ENCODE results near the gene CPNE6. TPM values are rescaled to one million over a fixed set of nuclear protein-coding genes. Genes with fewer than 3 reads are reported as not detected.

CPNE6 gene
- total and polyA plus RNA-seq, 2 of the 13 experiments (the other 11 are each of a cell fraction or from before 2014, with no cell fraction given), result not detected

DNA sequence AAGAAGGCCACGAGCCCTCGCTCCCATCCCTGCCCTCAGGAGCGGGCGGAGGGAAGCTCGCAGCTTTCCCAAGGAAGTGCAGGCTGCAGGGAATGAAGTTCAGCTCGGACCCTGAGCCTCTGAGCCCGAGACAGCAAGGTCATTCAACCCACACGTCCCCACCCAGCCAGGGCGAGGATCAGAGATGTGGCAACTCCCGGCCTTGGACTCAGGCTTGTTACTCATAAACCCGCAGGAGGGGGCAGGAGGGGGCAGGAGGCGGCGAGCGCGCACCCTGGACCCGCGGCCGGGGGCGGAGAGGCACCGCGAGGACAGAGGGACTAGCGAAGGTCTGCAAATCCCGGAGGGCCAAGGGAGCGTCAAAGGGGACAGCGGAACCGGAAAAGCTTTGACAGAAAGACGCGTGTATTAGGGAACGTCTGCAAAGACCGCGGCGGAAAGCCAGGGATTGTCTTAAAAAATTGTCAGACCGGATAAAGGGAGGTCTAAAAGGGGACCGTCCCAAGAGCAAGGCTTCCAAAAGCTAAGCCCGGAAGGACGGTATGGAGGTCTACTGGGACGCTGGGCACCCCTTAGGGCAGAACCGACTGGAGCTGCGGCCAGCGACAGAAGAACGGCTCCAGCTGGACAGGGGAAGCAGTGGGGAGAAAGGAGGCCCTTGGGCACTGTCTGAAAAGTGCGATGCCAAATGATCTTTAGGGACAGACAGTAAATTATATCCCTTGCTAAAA, 42.6 kb downstream of the CPNE6 start (continued):
- TF ChIP-seq CC2D1A (CRISPR knock-in tag; IDR thresholded peaks at IDR 0.05) (no peak), ZNF160 (CRISPR knock-in tag; IDR thresholded peaks at IDR 0.05) (peak; percentile 95), ATF4 (CRISPR knock-in tag; IDR thresholded peaks at IDR 0.05) (no peak), ZNF230 (CRISPR knock-in tag; IDR thresholded peaks at IDR 0.05) (peak; percentile 98), ZNF232 (CRISPR knock-in tag; IDR thresholded peaks at IDR 0.05; ENCODE audit: borderline replicate concordance) (peak; percentile 87), ZNF737 (CRISPR knock-in tag; IDR thresholded peaks at IDR 0.05; ENCODE audit: borderline replicate concordance) (no peak), ZNF563 (CRISPR knock-in tag; IDR thresholded peaks at IDR 0.05) (peak; percentile 92), ZNF816 (CRISPR knock-in tag; IDR thresholded peaks at IDR 0.05; ENCODE audit: borderline replicate concordance) (no peak), GATA4 (IDR thresholded peaks at IDR 0.05; ENCODE audit: borderline replicate concordance, low read depth) (peak; percentile 94), STAG1 (CRISPR knock-in tag; IDR thresholded peaks at IDR 0.05) (peak; percentile 31; the same call in 1 of the 2 replicates), KDM4B (CRISPR knock-in tag; IDR thresholded peaks at IDR 0.05) (peak; percentile 99), SKI (IDR thresholded peaks at IDR 0.05; ENCODE audit: partially characterized antibody) (peak; percentile 97), ZSCAN25 (CRISPR knock-in tag; IDR thresholded peaks at IDR 0.05) (peak; percentile 98), NCOR1 (IDR thresholded peaks at IDR 0.05; ENCODE audit: borderline replicate concordance, low read length) (peak; percentile 99), ZFAT (CRISPR knock-in tag; conservative IDR thresholded peaks at IDR 0.05) (0 out of 2 replicates have a peak, but pooled peaks have one; percentile 3), ZNF431 (CRISPR knock-in tag; IDR thresholded peaks at IDR 0.05; ENCODE audit: borderline replicate concordance, low read depth) (no peak), ZNF709 (CRISPR knock-in tag; IDR thresholded peaks at IDR 0.05) (peak; percentile 92), PCBP1 (IDR thresholded peaks at IDR 0.05; ENCODE audit: borderline replicate concordance, low read depth, low read length) (peak; percentile 99), RERE (CRISPR knock-in tag; IDR thresholded peaks at IDR 0.05; ENCODE audit: low read depth) (peak; percentile 93), MED8 (CRISPR knock-in tag; IDR thresholded peaks at IDR 0.05; ENCODE audit: insufficient replicate concordance) (peak; percentile 99), ZNF644 (CRISPR knock-in tag; IDR thresholded peaks at IDR 0.05; ENCODE audit: low read depth) (peak; percentile 94), ZNF20 (CRISPR knock-in tag; IDR thresholded peaks at IDR 0.05) (peak; percentile 83; the same call in 1 of the 2 replicates), ZNF577 (CRISPR knock-in tag; IDR thresholded peaks at IDR 0.05; ENCODE audit: borderline replicate concordance, low read depth) (no peak)
- TF ChIP-seq, protein P1, sequence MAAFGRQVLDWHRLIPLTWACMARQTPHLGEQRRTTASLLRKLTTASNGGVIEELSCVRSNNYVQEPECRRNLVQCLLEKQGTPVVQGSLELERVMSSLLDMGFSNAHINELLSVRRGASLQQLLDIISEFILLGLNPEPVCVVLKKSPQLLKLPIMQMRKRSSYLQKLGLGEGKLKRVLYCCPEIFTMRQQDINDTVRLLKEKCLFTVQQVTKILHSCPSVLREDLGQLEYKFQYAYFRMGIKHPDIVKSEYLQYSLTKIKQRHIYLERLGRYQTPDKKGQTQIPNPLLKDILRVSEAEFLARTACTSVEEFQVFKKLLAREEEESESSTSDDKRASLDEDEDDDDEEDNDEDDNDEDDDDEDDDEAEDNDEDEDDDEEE (CRISPR knock-in tag; IDR thresholded peaks at IDR 0.05), result peak; percentile 97

Measured in HepG2 (cell line).